Neural crest cell (in vitro differentiated cells): ENCODE results near the gene PPP4R4. TPM values are rescaled to one million over a fixed set of nuclear protein-coding genes. Genes with fewer than 3 reads are reported as not detected.

Experiments
- DNase-seq: peaks from one replicate; pipeline ENCODE4 v3.0.0; 2021; ENCODE audit warnings: low read depth, mixed read lengths, low spot score
- H3K27ac Mint-ChIP-seq: one replicate; pipeline ENCODE4 v1.8.0; 2021; ENCODE audit warnings: mild to moderate bottlenecking, mixed read lengths; ENCODE audit not compliant: unreplicated experiment
- H3K27me3 Mint-ChIP-seq: 2 replicates; pipeline ENCODE4 v1.8.0; 2021; ENCODE audit warnings: low read depth, mild to moderate bottlenecking, mixed read lengths
- H3K36me3 Mint-ChIP-seq: 2 replicates; pipeline ENCODE4 v1.8.0; 2021; ENCODE audit warnings: low read depth, mild to moderate bottlenecking, mixed read lengths
- H3K4me1 Mint-ChIP-seq: 2 replicates; pipeline ENCODE4 v1.8.0; 2021; ENCODE audit warnings: mixed read lengths
- H3K4me3 Mint-ChIP-seq: one replicate; pipeline ENCODE4 v1.8.0; 2021; ENCODE audit warnings: mild to moderate bottlenecking, mixed read lengths
- H3K9me3 Mint-ChIP-seq: 2 replicates; pipeline ENCODE4 v1.8.0; 2021; ENCODE audit warnings: mixed read lengths
- total RNA-seq: library from RNA; stranded (reverse); gene quantifications from 2 replicates; pipeline ENCODE4 v1.2.1, GENCODE V29; 2021
- TF ChIP-seq, protein P1 (sequence below): fragments of 200-600 bp; sonication (generic); conservative IDR thresholded peaks from 2 replicates; pipeline ENCODE4 v1.5.0; 2021; ENCODE audit warnings: antibody characterized with exemption, mild to moderate bottlenecking

Gene PPP4R4
- total RNA-seq, 1 donor from 2014 or later, result 1.6 TPM

DNA sequence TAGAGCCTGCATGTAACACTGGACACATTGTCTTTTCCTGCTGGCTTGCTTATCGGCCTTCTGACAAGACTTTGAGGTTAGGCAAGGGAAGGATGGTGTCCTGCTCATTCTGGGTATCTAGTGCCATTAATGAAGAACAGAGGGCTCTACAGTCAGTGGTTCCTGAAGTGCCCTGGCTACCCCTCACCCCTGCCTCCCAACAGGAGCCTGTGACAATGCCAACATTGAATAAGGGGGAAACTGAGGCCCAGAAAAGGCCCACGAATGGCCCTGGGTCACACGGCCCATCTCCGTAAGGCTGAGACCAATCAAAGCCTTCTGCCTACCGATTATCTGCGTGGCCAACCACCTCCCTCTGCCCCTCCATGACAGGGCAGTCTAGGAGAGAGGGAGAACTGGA is 46.8 kb upstream of the PPP4R4 start:
- Mint-ChIP-seq H3K4me1 (peaks cover 18% of the 10 kb centered on the region), H3K27me3 (peaks cover 6% of the 10 kb centered on the region), H3K4me3 (no peak overlapping the region), H3K36me3 (no peaks in the 10 kb centered on the region), H3K27ac (no peak overlapping the region), H3K9me3 (no peaks in the 10 kb centered on the region)
- DNase-seq, result no peak
- TF ChIP-seq, protein P1, sequence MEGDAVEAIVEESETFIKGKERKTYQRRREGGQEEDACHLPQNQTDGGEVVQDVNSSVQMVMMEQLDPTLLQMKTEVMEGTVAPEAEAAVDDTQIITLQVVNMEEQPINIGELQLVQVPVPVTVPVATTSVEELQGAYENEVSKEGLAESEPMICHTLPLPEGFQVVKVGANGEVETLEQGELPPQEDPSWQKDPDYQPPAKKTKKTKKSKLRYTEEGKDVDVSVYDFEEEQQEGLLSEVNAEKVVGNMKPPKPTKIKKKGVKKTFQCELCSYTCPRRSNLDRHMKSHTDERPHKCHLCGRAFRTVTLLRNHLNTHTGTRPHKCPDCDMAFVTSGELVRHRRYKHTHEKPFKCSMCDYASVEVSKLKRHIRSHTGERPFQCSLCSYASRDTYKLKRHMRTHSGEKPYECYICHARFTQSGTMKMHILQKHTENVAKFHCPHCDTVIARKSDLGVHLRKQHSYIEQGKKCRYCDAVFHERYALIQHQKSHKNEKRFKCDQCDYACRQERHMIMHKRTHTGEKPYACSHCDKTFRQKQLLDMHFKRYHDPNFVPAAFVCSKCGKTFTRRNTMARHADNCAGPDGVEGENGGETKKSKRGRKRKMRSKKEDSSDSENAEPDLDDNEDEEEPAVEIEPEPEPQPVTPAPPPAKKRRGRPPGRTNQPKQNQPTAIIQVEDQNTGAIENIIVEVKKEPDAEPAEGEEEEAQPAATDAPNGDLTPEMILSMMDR, result no peak

DNA sequence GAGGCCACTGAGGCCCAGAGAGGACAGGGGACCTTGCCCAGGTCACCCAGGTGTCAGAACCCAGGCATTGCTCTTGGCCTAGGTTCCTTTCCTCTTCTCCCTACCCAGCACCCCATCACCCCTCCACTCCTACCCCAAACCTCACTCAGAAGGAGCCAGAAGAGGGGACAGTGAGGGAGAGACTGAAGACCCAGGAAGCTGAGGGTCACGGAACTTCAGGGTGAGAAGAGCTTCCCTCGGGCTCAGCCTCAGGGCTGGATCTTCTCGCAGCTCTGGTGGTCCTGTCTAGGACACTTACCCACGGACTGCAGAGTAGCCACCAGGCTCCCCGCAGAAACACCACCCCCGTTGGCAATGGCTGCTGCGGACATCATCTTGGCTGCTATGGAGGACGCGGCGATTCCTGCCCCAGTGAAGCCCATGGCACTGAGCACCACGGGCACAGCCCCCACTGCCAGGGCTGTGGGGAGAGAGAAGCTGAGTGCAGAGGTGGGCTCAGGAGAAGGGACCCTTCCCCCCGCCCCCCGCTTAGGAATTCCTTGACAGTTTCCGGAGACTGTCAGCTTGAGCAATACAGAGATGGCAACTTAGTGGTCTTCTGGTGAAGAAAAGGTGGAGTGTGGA is 45.8 kb upstream of the PPP4R4 start:
- TF ChIP-seq, protein P1, result no peak
- Mint-ChIP-seq H3K36me3 (no peaks in the 10 kb centered on the region), H3K27ac (peak overlapping the region; percentile 37), H3K27me3 (peaks cover 6% of the 10 kb centered on the region), H3K4me3 (peak overlapping the region; percentile 93), H3K9me3 (no peaks in the 10 kb centered on the region), H3K4me1 (peaks cover 18% of the 10 kb centered on the region)
- no peak for DNase-seq

DNA sequence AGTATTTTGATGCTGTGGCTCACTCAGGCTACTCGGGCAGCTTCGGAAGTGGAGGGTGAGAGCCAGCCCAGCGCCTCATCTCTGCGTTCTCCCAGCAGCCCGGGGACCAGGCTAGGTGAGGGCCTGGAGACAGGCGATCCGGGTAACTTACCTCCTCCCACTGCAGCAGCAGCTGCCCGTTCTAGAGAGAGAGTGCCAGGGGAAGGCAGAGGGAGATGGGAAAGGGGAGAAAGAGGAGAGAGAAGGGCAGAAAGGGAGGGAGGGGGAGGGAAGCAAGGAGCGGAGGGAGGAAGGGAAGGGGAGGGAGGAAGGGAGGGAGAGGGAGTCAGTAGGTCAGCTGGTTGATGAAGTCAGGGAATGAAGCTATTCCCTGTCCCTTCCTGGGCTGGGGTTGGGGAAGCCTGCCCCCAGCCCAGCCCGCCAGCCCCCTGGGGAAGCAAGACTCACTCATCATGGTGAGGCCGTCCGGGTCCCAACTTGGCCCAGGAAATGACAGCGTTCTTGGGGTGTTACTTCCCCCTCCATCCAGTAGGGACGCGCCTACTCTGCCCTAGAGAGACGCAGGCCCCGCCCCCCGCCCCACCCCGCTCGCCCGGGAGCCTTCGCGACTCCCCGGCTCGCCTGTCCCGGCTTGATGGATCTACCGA is 44.9 kb upstream of the PPP4R4 start, which contains the start of gene IFI27L2:
Gene IFI27L2 (minus strand): TSS at position 494 of the 647 bp plus-strand sequence. CDS start 40 bp downstream, at position 454.
- Mint-ChIP-seq H3K27me3 (peaks cover 6% of the 10 kb centered on the region), H3K27ac (peak within 1 kb of the TSS; percentile 37), H3K4me1 (peaks cover 18% of the 10 kb centered on the region), H3K4me3 (peak within 1 kb of the TSS; percentile 93), H3K9me3 (no peaks in the 10 kb centered on the region), H3K36me3 (no peaks in the 10 kb centered on the region)
- peak; percentile 44 for DNase-seq
- TF ChIP-seq, protein P1, result peak; percentile 48

DNA sequence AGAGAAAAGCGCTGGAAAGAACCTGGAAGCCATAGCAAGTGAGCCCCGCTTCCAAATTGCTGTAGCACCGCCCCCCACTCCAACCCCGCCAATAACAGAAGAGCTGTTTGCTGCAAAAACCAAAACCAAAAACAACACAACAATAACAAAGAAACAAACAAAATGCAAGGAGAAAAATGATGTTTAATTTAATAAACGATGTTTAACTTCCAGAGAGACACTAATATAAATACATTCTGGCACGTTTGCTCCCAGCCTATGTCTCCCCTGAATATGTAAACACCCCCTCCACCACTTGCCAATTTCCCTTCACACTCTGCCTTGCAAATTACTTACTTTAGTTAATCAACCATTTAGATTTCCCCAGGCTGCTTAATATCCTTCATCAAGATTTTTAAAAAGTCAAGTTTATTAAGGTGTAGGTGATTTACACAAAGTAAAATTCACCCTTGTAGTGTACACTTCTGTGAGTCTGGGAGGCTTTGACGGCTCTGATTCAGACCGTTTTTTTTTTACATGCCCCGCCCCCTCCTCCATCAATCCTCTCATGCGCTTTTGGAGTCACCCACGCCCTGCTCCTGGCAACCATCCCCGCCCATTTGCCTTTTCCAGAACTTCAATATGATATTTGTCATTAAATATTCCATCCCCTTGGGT is 44.2 kb upstream of the PPP4R4 start:
- Mint-ChIP-seq H3K4me3 (peak overlapping the region; percentile 93), H3K9me3 (no peaks in the 10 kb centered on the region), H3K4me1 (peaks cover 18% of the 10 kb centered on the region), H3K27ac (peak overlapping the region; percentile 36), H3K36me3 (no peaks in the 10 kb centered on the region), H3K27me3 (peaks cover 6% of the 10 kb centered on the region)
- TF ChIP-seq, protein P1, result no peak
- DNase-seq, result peak; percentile 38

DNA sequence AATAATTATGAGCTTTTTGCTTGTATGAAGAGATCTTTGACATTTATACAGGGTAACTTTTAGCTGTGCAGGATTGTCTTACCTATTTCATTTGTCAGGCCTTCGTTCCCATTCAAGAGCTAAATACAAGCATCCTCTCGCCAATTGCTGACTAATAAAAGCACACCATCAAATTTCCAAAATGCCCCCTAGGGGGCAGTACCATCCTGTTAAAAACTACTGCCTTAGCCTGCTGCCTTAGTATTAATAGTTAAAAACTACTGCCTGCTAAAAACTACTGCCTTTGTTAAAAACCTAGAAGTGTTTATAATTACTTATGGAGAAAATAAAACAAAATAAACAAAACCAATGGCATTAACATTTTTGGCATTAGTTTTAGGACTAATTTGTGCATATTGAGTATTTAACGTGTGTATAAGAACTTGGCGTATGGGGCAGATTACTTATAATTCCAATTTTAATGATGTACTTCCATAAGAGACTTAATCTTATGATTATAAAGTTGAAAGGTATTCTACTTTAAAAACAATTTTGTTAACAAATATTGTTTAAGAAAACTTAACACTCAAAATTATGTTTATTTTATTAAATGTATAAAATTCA is 41.7 kb upstream of the PPP4R4 start:
- TF ChIP-seq, protein P1, result peak; percentile 95

More for the DNA sequence above, 41.7 kb upstream of the PPP4R4 start:
- Mint-ChIP-seq H3K27me3 (peaks cover 6% of the 10 kb centered on the region), H3K36me3 (no peaks in the 10 kb centered on the region), H3K9me3 (peaks cover 2% of the 10 kb centered on the region), H3K4me1 (peaks cover 18% of the 10 kb centered on the region), H3K4me3 (peak overlapping the region; percentile 50), H3K27ac (no peak overlapping the region)
- DNase-seq, result peak; percentile 57
